HG03469 (cell line): ENCODE data around the gene LIPT1.
A peak's percentile ranks its signal among the peaks of the same experiment; 100 is the strongest.
"Not testable (repeated sequence)": the region's sequence is repeated elsewhere in the genome, so short reads cannot be mapped to it uniquely, and the experiment has no call there.

Experiments
- ATAC-seq: cut with Tn5 transposase; IDR thresholded peaks from one replicate; pipeline ENCODE4 v1.9.1; 2021; ENCODE audit warnings: mild to moderate bottlenecking, moderate library complexity, moderate number of reproducible peaks; ENCODE audit not compliant: unreplicated experiment

Gene LIPT1

DNA sequence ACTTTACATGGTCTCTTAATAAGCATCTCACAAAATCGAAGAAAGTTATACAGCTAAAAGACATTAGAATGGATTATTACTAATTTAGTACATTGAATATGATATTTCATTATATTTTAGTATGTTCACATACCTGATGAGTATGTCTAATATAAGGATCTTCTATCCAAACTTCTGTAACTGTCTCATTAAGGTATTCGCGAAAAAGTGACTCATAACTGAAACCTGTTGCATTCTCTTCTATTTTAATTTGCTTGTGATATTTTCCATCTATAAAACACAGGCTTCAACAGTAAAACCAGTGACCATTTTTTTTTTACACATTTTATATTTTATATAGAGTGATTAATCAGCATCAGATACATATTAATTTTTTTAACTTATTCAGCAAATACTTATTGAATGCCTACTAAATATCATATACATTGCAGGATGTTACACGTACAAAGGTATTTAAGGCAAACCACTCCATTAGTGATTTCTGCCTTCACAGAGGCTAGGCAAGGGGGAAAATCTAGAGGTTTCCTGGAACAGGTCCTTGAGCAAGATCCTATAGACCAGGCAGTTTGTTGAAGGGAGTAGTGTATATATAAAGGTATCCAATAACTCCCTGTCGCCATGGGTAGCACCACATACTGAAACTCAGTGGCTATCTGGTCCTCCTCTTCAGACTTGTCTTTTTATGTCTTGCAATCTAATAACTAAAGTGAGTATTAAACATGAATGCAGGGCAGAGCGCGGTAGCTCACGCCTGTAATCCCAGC is 16.8 kb downstream of the LIPT1 start:
- ATAC-seq = no peak

DNA sequence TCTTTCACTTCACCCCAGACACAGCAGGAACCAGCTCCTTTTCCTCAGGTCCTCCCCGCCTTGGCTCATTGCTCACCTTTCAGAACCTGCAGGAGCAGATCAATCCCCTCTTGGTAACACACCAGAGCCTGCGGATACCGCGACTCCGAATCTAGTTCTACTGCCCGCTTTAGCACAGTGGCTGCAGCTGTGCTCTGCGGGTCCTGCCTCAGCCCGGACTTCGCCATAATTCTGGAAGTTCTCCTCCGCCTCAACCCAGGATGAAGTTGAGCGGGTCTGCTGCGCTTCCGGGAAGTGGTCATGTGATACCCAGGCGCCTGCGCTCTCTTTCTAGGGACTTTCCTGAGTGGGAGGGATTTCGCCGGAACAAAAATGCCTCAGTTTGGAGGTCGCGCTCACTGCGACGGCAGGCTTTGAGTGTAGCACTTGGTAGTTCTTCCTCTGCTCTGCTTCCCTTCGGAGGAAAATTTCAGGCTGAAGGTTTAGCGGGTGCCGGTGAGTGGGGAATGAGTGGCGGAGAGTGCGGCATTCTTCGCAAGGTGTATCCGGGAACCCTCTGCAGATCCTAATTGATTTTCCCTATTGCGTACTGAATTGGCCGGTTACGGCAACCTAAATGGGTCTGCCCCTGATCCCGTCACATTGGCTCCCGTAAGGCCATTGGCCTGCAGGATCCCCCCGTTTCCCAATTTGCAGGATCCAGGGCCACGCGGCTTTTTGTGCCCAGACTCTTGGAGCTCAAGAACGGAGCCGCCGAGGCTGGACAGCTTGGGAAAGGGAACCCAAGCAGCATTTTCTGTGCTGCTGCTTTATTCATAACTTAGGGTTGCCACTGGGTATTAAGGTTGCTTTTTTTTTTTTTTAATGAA is 26.2 kb downstream of the LIPT1 start, which contains the start of the genes MITD1 and MRPL30:
MITD1 (minus strand) TSS at position 304 of the 869 bp plus-strand sequence; CDS start at position 227, 77 bp downstream.
MRPL30 (plus strand) TSS at position 430 of the 869 bp plus-strand sequence. CDS start 5,020 bp downstream, outside the sequence.
- ATAC-seq = peak; percentile 86

DNA sequence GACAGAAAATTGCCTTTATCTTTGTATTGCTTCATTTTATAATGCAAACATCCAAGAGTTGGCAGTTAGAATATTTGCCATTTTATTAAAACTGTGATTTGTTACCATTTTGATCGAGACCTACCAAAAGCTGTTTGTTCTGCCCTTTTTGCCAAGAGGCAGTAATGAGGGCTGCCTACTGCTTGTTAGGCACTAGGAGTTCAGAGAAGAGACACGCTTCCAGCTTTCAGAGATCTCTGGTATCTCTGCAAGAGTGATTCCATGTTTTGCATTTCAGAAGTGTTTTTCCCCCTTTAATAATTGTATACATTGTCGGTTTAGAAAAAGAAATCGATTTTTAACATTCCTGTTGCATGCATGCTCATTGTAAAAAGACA is 26.8 kb downstream of the LIPT1 start:
- no peak for ATAC-seq

DNA sequence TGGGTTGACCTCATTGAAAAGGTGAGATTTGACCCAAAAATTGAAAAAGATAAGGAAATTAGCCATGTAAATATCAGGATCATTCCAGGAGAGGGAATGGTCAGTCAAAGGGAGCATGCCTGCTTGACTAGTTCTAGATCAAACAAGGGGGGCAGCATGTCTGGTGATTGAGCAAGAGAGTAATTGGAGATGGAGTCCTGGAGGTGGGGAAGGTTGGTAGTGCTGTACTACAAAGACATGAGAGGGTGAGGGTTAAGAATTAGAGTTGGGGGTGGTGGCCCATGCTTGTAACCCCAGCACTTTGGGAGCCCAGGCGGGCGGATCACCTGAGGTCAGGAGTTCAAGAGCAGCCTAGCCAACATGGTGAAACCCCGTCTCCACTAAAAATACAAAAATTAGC is 28.3 kb downstream of the LIPT1 start:
- ATAC-seq = no peak

DNA sequence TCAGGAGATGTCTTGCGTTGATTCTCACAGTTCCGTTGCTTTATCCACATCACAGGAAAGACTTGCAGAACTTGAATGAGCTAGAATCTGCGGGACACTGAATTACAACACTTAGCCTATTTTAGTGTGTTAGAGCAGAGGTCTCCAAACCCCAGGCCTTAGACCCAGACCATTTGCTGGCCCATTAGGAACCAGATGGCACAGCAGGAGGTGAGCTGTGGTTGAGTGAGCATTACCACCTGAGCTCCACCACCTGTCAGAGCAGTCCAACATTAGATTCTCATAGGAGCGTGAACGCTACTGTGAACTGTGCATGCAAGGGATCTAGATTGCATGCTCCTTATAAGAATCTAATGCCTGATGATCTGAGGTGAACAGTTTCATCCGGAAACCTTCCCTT is 30.0 kb downstream of the LIPT1 start:
- ATAC-seq = no peak

DNA sequence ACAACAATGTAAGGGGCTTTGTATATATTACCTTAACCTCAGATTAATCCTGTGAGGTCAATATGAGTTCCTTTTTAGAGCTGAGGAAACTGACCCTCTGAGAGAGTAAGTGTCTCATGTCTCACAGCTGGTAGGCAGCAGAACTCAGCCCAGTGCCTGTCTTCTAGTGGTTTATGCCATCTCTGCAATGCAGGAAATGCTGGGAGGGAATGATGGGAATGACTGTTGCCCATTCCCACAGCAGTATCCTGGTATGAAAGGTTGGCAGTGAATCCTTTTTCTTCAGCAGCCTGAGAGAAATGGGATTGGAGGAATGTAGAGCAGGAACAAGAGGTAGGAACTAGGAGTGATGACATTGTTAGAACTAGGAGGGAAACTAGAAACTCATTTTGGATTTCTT is 32.2 kb downstream of the LIPT1 start:
- no peak for ATAC-seq

DNA sequence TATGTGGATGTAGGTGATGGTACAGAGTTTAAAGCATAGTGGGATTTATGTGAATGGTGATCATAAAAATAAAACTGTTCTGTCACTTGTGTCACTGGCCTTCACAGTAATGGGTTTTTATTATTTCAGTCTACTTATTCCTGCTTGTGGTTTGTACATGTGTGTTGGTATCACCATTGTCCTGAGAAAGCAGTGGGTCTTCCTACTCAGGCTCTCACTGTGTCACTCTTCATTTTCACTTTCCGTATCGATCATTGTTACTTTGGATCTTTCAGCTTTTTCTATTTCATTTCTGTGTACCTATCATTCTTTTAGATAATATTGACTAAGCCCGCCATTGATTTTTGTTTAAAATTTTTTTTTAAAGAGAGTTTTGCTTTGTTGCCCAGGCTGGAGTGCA is 33.6 kb downstream of the LIPT1 start:
- no peak for ATAC-seq

DNA sequence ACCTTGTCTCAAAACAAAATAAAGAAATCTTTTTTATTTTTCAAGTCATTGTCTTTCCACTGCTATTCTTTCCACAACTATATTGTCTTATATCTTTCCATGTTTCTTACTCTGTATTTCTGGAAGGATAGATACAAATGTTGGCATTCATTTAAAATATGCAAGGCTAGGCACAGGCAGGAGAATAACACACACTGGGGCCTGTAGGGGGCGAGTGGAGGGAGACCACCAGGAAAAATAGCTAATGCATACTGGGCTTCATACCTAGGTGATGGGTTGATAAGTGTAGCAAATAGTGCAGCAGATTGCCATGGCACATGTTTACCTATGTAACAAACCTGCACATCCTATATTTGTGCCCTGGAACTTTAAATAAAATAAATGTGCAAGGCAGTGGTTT is 35.8 kb downstream of the LIPT1 start:
- ATAC-seq = no peak

DNA sequence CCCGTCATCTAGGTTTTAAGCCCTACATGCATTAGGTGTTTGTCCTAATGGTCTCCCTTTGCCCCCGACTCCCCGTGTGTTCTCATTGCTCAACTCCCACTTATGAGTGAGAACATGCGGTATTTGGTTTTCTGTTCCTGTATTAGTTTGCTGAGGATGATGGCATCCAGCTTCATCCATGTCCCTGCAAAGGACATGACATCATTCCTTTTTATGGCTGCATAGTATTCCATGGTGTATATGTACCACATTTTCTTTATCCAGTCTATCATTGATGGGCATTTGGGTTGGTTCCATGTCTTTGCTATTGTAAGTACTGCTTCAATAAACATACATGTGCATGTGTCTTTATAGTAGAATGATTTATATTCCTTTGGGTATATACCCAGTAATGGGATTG is 37.6 kb downstream of the LIPT1 start:
- not testable (repeated sequence) for ATAC-seq

DNA sequence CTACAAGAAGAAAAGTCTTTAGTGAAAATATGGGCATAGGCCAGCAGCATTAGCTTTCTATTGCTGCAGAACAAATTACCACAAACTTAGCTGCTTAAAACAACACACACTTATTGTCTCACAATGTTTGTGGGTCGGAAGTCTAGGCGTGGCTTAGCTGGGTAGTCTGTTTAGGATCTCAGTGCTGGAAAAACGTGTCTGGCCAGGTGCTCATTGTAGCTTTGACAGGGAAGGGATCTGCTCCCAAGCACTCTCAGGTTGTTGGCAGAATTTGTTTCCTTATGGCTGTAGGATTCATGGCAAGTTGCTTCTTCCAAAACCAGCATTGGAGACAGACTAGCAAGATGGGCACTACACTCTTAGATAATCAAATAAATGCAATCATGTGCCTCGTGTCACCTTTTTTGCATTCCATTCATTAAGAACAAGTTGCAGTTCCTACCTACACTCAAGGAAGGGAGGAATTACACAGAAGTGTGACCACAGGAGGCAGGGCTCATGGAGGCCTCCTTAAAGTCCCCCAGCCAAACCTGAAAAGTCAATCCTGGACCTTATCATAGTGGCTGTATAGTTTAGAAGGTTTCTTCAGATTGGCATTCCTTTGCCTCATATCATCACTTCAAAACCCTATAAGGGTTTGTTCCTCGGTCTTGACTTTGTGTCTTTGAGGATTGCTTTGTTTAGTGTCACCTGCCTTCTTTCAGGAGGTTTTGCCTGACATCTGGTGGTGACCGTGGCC is 43.5 kb downstream of the LIPT1 start:
- no peak for ATAC-seq

DNA sequence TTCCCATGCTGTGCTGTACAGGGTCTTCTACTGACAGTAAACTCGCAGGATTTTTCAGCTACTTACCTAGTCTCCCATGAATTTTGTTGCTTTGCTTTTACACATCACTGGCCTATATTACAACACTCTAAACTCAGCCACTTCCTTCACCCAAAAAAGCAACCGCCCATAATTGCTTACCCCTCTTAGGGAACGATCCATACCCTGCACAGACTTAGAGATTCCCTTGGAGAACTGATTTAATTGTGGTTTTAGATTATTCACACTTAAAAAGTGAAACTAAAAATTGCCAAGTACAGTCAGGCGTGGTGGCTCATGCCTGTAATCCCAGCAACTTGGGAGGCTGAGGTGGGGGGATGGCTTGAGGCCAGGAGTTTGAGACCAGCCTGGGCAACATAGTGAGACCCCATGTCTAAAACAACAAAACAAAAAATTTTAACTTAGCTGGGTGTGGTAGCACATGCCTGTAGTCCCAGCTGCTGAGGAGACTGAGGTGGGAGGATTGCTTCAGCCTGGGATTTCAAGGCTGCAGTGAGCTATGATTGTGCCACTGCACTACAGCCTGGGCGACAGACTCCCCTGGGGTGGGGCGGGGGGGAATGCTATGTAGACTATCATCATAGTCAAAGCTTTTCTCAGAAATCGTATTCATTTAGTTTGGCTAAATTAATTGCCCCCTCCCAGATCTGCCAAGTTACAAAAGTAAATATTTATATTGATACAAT is 45.5 kb downstream of the LIPT1 start:
- no peak for ATAC-seq

DNA sequence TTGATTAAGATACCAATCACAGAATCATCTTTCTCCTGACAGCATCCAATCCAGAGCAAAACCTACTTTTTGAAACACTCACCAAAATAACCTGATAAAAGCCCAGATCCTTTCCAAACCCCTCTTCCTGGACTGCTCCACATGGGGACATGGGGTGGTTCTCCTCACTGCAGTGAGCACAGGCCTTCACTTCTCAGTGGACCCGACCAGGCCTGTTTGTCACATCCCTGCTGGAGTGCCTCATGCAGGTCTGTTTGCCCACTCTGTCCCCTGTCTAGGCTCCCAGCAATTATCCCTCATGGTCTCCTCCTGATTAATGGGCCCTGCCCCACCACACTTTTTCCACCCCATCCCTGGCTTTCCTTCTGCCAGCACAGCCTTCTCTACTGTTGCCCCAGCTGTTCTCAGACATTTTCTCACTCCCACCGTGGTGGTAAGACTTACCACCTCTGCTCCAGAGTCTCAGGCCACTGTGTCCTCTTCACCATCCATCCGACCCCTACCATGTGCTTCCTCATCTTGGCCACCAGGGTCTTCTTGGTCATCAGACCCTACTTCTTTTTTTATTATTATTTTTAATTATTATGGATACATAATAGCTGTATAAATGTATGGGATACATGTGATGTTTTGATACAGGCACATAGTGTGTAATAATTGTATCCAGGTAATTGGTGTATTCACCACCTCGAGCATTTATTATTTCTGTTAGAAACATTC is 47.4 kb downstream of the LIPT1 start:
- no peak for ATAC-seq

DNA sequence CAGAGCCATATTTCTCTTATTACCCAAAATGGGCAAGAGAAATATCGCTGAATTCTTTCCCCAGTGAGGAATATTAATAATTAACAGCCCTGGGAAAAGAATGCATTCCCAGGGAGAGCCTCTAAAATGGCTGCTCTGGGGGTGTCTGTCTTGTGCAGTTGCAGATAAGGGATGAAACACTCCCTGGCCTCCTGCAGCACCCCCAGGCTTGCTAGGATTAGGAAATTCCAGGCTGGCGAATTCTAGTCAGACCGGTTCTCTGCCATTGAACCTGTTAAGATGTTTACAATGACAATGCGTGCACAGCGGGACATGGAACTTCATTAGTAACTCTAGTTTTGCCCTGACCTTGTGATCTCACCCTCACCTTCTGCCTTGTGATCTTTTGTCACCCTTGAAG is 50.7 kb downstream of the LIPT1 start:
- no peak for ATAC-seq
